ENCODE results near the gene EEF1B2.
"Not testable (repeated sequence)": the region's sequence is repeated elsewhere in the genome, so short reads cannot be mapped to it uniquely, and the experiment has no call there.

The EEF1B2 gene

DNA sequence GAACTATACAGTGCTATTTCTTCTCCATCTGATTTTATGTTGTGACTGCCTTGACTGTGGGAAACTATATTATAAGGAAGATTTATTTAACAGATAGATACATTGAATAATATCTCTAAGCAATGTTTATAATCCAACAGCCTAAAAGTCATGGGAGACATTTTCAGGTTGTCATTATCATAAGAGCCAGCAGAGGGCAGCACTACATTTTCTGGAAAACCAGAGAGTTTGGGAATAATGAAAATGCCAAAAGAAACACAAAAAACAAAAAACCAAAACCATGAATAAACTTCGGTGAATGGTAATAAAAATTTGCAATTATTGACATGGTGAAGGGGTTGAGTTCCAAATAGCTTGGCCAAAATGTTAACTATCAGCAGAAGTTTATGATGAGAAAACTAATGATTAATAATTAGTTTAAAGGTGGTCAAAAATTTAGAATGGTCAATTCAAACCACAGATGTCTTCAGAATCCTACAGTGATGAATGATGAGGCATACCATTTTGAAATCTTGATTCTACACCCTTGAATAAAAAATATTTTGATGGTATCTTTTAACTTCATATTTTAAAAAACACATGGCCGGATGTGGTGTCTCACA is 4.7 kb downstream of the EEF1B2 start:
- DNase-seq (ENCODE audit: low spot score), result no peak

- not testable (repeated sequence) for DNase-seq (ENCODE audit: low spot score)
Observed at GRCh38 chr2:206168230-206168629, 8.5 kb downstream of the EEF1B2 start.

DNA sequence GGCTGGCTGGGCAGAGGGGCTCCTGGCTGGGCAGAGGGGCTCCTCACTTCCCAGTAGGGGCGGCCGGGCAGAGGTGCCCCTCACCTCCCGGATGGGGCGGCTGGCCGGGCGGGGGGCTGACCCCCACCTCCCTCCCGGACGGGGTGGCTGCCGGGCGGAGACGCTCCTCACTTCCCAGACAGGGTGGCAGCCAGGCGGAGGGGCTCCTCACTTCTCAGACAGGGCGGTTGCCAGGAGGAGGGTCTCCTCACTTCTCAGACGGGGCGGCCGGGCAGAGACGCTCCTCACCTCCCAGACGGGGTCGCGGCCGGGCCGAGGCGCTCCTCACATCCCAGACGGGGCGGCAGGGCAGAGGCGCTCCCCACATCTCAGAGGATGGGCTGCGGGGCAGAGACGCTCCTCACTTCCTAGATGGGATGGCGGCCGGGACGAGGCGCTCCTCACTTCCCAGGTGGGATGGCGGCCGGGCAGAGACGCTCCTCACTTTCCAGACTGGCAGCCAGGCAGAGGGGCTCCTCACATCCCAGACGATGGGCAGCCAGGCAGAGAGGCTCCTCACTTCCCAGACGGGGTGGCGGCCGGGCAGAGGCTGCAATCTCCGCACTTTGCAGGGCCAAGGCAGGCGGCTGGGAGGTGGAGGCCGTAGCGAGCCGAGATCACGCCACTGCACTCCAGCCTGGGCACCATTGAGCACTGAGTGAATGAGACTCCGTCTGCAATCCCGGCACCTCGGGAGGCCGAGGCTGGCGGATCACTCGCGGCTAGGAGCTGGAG is 12.1 kb downstream of the EEF1B2 start:
- not testable (repeated sequence) for DNase-seq (ENCODE audit: low spot score)

DNA sequence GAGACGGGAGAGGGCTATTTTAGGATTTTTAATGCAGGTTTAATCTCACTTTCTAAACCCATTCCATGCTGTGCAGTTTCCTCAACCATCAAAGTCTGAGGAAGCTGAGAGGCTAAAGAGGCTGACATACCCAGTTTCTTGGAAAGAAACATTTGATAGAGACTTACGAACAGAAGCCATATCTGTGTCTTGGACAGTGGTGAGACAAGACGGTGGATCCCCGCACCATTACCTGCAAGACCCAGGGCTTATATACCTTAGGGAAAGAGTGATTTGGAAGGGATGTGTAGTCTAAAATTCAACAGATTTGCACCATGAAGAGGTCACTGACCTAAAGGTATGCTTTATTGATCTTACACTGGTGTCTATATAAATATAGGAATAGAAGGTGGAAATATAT is 13.5 kb downstream of the EEF1B2 start:
- DNase-seq (ENCODE audit: low spot score), result no peak

- no peak for DNase-seq (ENCODE audit: low spot score)
Observed at GRCh38 chr2:206176121-206176520, 16.4 kb downstream of the EEF1B2 start.

- DNase-seq (ENCODE audit: low spot score), result no peak
Observed at GRCh38 chr2:206176901-206177300, 17.2 kb downstream of the EEF1B2 start.

DNA sequence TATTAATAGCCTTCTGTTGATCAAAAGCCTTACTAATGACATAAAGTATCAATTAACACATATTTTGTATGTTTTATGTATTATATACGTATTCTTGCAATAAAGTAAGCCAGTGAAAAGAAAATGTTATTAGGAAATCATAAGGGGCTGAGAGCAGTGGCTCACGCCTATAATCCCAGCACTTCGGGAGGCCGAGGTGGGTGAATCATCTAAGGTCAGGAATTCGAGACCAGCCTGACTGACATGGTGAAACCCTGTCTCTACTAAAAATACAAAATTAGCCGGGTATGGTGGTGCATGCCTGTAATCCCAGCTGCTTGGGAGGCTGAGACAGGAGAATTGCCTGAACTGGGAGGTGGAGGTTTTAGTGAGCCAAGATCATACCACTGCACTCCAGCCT is 21.8 kb downstream of the EEF1B2 start:
- not testable (repeated sequence) for DNase-seq (ENCODE audit: low spot score)

GRCh38 chr2:206189691-206190090 is 30.0 kb downstream of the EEF1B2 start:
- no peak for DNase-seq (ENCODE audit: low spot score)

DNA sequence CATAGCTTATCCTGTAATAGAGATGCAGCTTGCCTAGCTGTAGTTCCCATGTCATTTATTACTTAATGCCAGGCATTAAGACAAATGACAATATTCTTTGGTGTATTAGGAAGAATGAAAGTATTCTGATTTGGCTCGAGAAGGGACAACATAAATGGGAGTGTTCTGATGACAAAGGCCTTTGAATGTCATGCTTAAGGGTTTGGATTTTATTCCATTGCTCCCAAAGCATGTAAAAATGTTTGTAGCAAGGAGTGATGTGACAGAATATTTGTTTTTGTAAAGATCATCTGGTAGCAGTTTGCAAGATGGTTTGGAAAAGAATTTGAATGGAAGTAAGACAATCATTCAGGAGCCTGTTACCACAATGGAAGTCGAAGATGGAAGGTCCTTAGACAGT is 30.4 kb downstream of the EEF1B2 start:
- no peak for DNase-seq (ENCODE audit: low spot score)

GRCh38 chr2:206190689-206191088 is 31.0 kb downstream of the EEF1B2 start:
- DNase-seq (ENCODE audit: low spot score), result no peak

DNA sequence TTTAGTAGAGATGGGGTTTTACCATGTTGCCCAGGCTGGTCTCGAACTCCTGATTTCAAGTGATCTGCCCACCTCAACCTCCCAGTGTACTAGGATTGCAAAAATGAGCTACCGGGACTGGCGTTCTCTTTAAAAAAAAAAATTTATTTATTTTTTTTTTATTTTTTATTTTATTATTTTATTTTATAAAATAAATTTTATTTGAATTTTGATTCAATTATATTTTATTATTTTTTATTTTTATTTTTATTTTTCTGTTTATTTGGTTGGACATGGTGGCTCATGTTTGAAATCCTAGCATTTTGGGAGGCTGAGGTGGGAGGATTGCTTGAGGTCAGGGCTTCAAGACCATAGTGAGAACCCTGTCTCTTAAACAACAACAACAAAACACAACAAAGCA is 32.5 kb downstream of the EEF1B2 start:
- DNase-seq (ENCODE audit: low spot score), result no peak

DNA sequence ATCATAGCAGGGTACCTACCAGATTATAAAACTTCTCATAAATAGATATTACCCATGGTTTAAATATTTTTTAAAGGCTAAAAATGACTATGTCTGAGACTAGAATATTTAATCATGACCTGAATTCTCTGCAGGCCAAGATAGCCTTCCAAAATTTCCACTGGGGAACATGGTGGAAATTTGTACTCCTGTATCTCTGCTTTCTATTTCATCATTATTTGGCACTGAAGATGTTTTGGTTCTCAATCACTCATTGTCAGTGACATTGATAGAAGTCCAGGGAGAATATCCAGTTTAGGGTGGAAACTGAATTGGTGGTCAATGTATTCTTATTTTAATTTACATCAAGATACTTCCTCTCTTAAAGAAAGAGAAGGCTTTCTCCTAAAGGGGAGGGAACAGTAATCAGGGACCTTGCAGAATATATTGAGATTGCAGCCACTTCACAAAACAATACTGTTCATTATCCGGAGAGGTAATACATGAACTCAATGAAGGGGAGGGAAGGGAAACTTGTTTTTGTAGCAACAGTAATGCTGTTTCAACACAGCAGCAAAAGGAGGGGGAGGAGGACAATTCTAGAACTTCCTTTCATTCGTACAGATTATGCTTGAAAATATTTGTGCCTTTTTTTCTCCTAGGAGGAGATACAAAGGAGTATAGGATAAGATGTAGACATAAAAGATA is 34.1 kb downstream of the EEF1B2 start:
- no peak for DNase-seq (ENCODE audit: low spot score)

GRCh38 chr2:206198677-206199076 is 39.0 kb downstream of the EEF1B2 start:
- DNase-seq (ENCODE audit: low spot score), result no peak

DNA sequence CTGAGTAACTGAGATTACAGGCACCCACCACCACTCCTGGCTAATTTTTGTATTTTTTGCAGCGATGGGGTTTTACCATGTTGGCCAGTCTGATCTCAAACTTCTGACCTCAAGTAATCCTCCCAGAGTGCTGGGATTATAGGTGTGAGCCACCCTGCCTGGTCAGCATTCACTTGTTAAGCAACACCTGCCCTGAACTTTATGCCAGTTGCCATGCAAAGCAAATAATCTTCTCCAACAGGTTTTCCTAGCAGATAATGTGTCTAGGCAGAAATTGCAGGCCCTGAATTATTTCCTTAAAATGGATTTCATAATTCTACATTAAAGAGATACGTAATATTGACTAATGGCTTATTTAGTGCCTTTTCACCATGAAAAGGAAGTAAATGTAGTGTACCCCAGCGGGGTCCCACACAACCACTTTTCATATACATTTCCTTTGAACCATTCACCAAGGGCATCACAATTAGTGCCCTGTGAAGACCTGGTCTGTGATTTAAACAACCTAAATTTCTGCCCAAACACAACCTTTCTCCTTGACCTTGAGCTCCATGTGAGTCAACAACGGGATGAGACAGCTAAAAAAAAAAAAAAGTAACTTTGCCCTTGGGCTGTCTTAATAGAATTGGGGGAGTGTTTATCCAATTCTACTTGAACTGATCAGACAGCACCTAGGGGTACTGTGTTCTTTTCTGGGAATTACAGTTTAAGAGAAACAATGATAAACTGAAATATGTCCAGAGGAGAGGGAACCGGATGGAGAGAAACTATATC is 41.6 kb downstream of the EEF1B2 start:
- DNase-seq (ENCODE audit: low spot score), result no peak

GRCh38 chr2:206202446-206202845 is 42.8 kb downstream of the EEF1B2 start:
- DNase-seq (ENCODE audit: low spot score), result no peak

DNA sequence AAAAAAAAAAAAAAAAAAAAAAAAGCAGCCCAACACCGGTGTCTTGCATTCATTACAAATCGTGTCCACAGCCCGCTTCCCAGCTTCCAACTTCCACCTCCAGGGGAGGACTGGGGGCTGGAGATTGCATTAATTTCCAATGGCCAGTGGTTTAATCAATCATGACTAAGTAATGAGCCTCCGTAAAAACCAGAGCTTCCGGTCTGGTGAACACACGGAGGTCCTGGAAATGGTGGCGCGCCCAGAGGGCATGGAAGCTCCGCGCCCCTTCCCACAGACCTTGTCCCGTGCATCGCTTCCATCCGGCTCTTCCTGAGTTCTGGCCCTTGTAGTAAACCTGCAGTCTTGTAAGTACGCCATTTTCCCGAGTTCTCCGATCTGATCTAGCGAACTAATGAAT is 43.6 kb downstream of the EEF1B2 start:
- DNase-seq (ENCODE audit: low spot score), result no peak

DNA sequence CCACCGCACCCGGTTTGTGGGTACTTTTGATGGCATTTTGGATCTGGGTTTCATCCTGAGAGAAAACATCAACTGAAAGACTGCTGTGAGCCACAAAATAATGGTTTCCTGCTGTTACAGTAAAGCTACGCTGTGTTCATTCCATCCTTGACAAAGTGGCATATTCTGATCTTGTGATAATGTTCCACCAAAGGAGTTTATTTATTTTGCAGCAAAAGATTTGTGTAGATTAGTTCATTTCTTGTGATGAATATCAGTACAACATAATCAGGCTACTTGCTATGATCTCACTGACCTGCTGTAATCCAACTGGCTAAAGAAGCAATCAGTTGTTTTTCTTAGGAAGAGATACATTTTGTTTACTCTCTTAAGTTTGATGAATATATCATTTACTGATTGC is 45.0 kb downstream of the EEF1B2 start:
- DNase-seq (ENCODE audit: low spot score), result no peak

- DNase-seq (ENCODE audit: low spot score), result not testable (repeated sequence)
Observed at GRCh38 chr2:206207316-206207715, 47.6 kb downstream of the EEF1B2 start.

DNA sequence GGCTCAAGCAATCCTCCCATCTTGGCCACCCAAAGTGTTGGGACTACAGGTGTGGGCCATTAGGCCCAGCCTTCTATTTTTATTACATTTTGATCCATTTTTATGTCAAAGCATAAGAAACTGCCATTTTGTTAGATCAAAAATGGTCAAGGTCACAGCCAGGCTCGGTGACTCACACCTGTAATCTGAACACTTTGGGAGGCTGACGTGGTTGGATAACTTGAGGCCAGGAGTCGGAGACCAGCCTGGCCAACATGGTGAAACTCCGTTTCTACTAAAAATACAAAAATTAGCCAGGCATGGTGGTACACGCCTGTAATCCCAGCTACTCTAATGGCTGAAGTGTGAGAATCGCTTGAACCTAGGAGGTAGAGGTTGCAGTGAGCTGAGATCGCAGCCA is 49.2 kb downstream of the EEF1B2 start:
- no peak for DNase-seq (ENCODE audit: low spot score)

DNA sequence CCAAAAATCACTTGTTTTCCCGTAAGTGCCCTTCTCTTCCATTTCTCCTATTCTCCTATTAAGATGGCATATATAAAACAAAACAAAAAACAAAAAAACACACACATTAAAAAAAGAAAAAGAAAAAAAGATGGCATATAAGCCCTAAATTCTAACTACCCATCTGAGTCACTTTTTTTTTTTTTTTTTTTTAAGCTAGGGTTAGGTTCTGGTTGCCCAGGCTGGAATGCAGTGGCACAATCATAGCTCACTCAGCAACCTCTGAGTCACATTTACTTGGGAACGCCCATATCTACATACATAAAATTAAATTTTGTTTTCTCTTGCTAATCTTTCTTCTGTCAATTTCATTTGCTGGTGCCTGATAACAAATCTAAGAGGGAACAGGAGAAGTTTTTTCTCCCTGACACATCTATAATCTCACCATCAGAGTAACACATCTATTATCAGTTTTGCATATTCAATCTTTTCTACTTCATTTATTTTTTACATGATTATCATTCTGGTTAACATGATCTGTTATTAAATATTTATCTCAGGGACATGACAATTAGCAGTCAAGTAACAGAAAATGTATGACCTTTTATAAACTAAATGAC is 52.1 kb downstream of the EEF1B2 start:
- DNase-seq (ENCODE audit: low spot score), result no peak
